ENCODE data around the gene SMAD6.

The SMAD6 gene

GRCh38 chr15:66829551-66830121 lies 127.6 kb downstream of the SMAD6 start:
- DNase-seq (ENCODE audit: low read depth, low spot score) = no peak
- POLR2A ChIA-PET = interaction anchor here (0.9 to 1.6 kb wide), 2 partner anchors 13 to 26 kb away, joined by 3 to 4 read pairs; no protein-coding TSS in a partner anchor
- TF ChIP-seq CTCF (IDR thresholded peaks at IDR 0.05; ENCODE audit: insufficient read depth, low read length, missing control alignments) = no peak
- no peak overlapping the region for H3K4me3 ChIP-seq (ENCODE audit: low read depth, low read length)
- CTCF ChIA-PET = interaction anchor here (1.3 to 2.9 kb wide), 4 partner anchors 10 to 211 kb away, joined by 6 to 14 read pairs (median 9); no protein-coding TSS in a partner anchor

GRCh38 chr15:66830358-66830757 lies 128.3 kb downstream of the SMAD6 start:
- no peak for DNase-seq (ENCODE audit: low read depth, low spot score)
- TF ChIP-seq CTCF (IDR thresholded peaks at IDR 0.05; ENCODE audit: insufficient read depth, low read length, missing control alignments) = no peak
- no peak overlapping the region for H3K4me3 ChIP-seq (ENCODE audit: low read depth, low read length)
- ChIA-PET CTCF (interaction anchor here (0.6 to 2.9 kb wide), 6 partner anchors 9 to 738 kb away, joined by 3 to 14 read pairs (median 6); no protein-coding TSS in a partner anchor), POLR2A (interaction anchor here (0.9 to 1.6 kb wide), 2 partner anchors 12 to 27 kb away, joined by 3 to 4 read pairs; no protein-coding TSS in a partner anchor)

GRCh38 chr15:66830823-66831222 lies 128.8 kb downstream of the SMAD6 start:
- no peak overlapping the region for H3K4me3 ChIP-seq (ENCODE audit: low read depth, low read length)
- ChIA-PET CTCF (interaction anchor here (1.3 to 2.9 kb wide), 5 partner anchors 8 to 212 kb away, joined by 3 to 14 read pairs (median 6); no protein-coding TSS in a partner anchor), POLR2A (interaction anchor here (1.6 kb wide), 1 partner anchor 12 kb away, joined by 3 read pairs; no protein-coding TSS in a partner anchor)
- DNase-seq (ENCODE audit: low read depth, low spot score) = no peak
- TF ChIP-seq CTCF (IDR thresholded peaks at IDR 0.05; ENCODE audit: insufficient read depth, low read length, missing control alignments) = no peak

GRCh38 chr15:66831289-66831688 lies 129.3 kb downstream of the SMAD6 start:
- ChIA-PET CTCF (interaction anchor here (0.8 to 2.9 kb wide), 6 partner anchors 8 to 212 kb away, joined by 3 to 14 read pairs (median 6); no protein-coding TSS in a partner anchor), POLR2A (interaction anchor here (1.6 kb wide), 1 partner anchor 12 kb away, joined by 3 read pairs; no protein-coding TSS in a partner anchor)
- no peak for DNase-seq (ENCODE audit: low read depth, low spot score)
- TF ChIP-seq CTCF (IDR thresholded peaks at IDR 0.05; ENCODE audit: insufficient read depth, low read length, missing control alignments) = no peak
- H3K4me3 ChIP-seq (ENCODE audit: low read depth, low read length) = no peak overlapping the region

- no peak overlapping the region for H3K4me3 ChIP-seq (ENCODE audit: low read depth, low read length)
- POLR2A ChIA-PET = no interaction called here
- CTCF ChIA-PET = interaction anchor here (0.8 to 2.9 kb wide), 2 partner anchors 20 to 23 kb away, joined by 3 to 12 read pairs; no protein-coding TSS in a partner anchor
- no peak for DNase-seq (ENCODE audit: low read depth, low spot score)
- no peak for TF ChIP-seq CTCF (IDR thresholded peaks at IDR 0.05; ENCODE audit: insufficient read depth, low read length, missing control alignments)
These were observed 129.9 kb downstream of the SMAD6 start for GRCh38 chr15:66831801-66832390.

Data from AG04449 (cell line).